GM12874 (cell line): ENCODE measurements around the gene SH2B2.

Experiments used
- CTCF ChIP-seq: IDR thresholded peaks from 2 replicates; pipeline ENCODE4 v1.5.1; 2011; ENCODE audit warnings: low read depth, mild to moderate bottlenecking, control low read depth, low read length, moderate library complexity; ENCODE audit not compliant: insufficient read depth

The SH2B2 gene

GRCh38 chr7:102306916-102307677 lies 20.4 kb downstream of the SH2B2 start:
- TF ChIP-seq CTCF = no peak

GRCh38 chr7:102310414-102310815 lies 23.7 kb downstream of the SH2B2 start:
- TF ChIP-seq CTCF = no peak

GRCh38 chr7:102312317-102312716 lies 25.6 kb downstream of the SH2B2 start:
- TF ChIP-seq CTCF = no peak

GRCh38 chr7:102313997-102314780 lies 27.5 kb downstream of the SH2B2 start:
- no peak for TF ChIP-seq CTCF

GRCh38 chr7:102317231-102318059 lies 30.8 kb downstream of the SH2B2 start:
- peak; percentile 29 for TF ChIP-seq CTCF

GRCh38 chr7:102318482-102318971 lies 31.9 kb downstream of the SH2B2 start:
- TF ChIP-seq CTCF = no peak

- no peak for TF ChIP-seq CTCF
Observed at GRCh38 chr7:102319671-102320070, 33.0 kb downstream of the SH2B2 start.
